Measurements from ENCODE around the gene PARD6G. TPM values are rescaled to one million over a fixed set of nuclear protein-coding genes. Genes with fewer than 3 reads are reported as not detected.
"Not testable (repeated sequence)": the region's sequence is repeated elsewhere in the genome, so short reads cannot be mapped to it uniquely, and the experiment has no call there.

Gene PARD6G
- total RNA-seq, 1 donor from 2014 or later: 3.6 TPM

DNA sequence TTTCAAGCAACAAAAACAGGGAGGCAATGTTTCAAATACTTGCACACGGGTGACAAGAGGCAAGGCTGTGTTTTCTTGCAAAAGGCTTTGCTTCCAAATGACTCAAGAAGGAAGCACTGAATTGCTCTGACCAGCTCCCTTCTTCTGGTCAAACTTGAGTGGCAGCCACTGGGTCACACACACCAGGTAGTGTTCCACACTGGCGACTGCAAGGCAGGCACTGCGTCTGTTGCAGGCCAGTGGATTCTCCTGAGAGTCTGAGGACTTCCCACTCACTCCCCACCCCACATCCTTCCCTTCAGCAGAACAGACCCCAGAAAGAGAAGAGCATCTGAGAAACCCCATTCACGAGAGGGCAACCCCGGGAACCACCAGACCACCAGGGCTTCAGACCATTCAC lies 19.8 kb downstream of the PARD6G start:
- TF ChIP-seq, protein P1, sequence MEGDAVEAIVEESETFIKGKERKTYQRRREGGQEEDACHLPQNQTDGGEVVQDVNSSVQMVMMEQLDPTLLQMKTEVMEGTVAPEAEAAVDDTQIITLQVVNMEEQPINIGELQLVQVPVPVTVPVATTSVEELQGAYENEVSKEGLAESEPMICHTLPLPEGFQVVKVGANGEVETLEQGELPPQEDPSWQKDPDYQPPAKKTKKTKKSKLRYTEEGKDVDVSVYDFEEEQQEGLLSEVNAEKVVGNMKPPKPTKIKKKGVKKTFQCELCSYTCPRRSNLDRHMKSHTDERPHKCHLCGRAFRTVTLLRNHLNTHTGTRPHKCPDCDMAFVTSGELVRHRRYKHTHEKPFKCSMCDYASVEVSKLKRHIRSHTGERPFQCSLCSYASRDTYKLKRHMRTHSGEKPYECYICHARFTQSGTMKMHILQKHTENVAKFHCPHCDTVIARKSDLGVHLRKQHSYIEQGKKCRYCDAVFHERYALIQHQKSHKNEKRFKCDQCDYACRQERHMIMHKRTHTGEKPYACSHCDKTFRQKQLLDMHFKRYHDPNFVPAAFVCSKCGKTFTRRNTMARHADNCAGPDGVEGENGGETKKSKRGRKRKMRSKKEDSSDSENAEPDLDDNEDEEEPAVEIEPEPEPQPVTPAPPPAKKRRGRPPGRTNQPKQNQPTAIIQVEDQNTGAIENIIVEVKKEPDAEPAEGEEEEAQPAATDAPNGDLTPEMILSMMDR (conservative IDR thresholded peaks at IDR 0.05; ENCODE audit: low read depth, low read length): no peak
- DNase-seq (ENCODE audit: low read depth): no peak
- no peak overlapping the region for H3K4me3 ChIP-seq (ENCODE audit: low read depth, low read length)

DNA sequence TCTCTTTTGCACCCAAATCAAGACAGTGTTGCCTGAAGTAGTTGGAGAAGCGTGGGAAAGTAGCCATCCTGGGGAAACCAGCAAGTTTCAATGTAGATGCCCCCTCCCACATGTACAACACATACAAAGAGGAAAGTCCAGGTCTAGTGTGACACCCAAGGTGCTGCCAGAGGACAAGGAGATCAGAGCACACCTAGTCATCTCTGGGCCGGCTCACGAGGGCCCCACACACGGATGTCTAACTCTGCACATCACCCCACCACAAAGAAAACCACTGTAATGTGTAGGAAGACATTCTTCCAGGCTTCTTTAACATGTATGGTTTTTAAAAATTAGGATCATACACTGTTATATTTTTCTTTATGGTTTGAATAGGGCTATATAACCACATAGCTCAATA lies 21.6 kb downstream of the PARD6G start:
- no peak overlapping the region for H3K4me3 ChIP-seq (ENCODE audit: low read depth, low read length)
- TF ChIP-seq, protein P1 (conservative IDR thresholded peaks at IDR 0.05; ENCODE audit: low read depth, low read length): no peak
- no peak for DNase-seq (ENCODE audit: low read depth)

DNA sequence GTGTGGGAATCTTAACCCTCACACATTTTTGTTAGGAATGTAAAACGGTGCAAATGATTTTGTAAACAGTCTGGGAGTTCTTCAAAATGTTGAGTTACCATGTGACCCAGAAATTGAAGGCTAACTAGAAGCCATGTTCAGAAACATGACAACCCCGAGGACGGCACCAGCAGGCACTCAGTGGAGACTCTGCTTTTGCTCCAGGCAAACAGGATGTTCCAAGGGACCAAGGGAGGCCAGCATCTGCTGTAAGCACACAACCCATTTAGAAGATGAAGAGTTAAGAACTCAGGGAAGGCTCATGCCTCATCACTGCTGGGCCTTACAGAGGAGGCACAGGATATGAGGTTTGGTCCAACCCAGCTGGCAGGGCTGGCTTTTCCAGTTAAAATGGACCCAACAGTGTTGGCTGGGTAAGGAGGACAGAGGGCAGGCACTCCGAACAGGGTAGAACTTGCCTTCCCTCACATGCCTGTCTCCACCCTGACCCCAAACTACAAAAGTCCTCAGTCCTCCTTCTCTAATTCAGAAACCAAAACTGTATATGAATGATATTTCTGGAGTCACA lies 23.6 kb downstream of the PARD6G start:
- no peak for DNase-seq (ENCODE audit: low read depth)
- H3K4me3 ChIP-seq (ENCODE audit: low read depth, low read length): no peak overlapping the region
- TF ChIP-seq, protein P1 (conservative IDR thresholded peaks at IDR 0.05; ENCODE audit: low read depth, low read length): no peak

DNA sequence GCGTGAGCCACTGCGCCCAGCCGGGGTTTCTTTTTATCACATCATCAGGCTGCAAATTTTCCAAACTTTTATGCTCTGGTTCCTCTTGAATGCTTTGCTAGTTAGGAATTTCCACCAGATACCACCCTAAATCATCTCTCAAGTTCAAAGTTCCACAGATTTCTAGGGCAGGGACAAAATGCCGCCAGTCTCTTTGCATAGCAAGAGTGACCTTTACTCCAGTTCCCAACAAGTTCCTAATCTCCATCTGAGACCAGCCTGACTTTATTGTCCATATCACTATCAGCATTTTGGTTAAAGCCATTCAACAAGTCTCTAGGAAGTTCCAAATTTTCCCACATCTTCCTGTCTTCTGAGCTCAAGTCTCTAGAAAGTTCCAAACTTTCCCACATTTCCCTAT lies 27.8 kb downstream of the PARD6G start:
- not testable (repeated sequence) for H3K4me3 ChIP-seq (ENCODE audit: low read depth, low read length); DNase-seq (ENCODE audit: low read depth)

DNA sequence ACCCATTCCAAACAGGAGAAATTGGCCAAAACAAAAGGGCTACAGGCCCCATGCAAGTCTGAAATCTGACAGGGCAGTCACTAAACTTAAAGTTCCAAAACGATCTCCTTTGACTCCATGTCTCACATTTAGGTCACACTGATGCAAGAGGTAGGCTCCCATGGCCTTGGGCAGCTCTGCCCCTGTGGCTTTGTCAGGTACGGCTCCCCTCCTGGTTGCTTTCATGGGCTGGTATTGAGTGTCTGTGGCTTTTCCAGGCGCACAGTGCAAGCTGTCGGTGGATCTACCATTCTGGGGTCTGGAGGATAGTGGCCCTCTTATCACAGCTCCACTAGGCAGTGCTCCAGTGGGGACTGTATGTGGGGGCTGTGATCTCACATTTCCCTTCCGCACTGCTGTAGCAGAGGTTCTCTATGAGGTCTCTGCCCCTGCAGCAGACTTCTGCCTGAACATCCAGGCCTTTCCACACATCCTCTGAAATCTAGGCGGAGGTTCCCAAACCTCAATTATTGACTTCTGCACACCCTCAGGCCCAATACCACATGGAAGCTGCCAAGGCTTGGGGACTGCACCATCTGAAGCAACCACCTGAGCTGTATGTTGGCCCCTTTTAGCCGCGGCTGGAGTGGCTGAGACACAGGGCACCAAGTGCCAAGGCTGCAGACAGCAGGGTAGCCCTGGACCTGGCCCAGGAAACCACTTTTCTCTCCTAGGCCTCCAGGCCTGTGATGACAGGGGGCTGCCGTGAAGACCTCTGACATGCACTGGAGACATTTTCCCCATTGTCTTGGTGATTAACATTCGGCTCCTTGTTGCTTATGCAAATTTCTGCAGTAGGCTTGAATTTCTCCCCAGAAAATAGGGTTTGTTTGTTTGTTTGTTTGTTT lies 28.7 kb downstream of the PARD6G start:
- H3K4me3 ChIP-seq (ENCODE audit: low read depth, low read length): no peak overlapping the region
- TF ChIP-seq, protein P1 (conservative IDR thresholded peaks at IDR 0.05; ENCODE audit: low read depth, low read length): no peak
- DNase-seq (ENCODE audit: low read depth): no peak

DNA sequence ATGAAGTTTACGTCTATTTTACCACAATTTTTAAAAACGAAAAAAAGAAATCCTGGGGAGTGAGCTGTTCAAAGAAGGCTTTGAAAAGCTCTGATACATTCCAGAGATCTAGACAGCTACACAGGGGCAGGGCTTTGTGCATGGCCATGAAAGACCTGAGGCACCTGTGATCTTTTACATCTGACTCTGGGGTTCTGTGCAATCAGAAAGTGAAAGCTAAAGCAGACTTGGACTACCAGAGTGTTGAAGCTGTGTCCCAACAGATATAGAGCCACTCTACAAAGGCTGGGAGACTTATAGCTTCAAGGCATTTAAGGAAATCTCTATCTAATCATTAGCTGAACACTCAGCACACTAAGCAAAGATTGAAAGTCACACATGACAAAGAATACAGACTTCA lies 34.1 kb downstream of the PARD6G start:
- TF ChIP-seq, protein P1 (conservative IDR thresholded peaks at IDR 0.05; ENCODE audit: low read depth, low read length): no peak
- DNase-seq (ENCODE audit: low read depth): peak; percentile 6

DNA sequence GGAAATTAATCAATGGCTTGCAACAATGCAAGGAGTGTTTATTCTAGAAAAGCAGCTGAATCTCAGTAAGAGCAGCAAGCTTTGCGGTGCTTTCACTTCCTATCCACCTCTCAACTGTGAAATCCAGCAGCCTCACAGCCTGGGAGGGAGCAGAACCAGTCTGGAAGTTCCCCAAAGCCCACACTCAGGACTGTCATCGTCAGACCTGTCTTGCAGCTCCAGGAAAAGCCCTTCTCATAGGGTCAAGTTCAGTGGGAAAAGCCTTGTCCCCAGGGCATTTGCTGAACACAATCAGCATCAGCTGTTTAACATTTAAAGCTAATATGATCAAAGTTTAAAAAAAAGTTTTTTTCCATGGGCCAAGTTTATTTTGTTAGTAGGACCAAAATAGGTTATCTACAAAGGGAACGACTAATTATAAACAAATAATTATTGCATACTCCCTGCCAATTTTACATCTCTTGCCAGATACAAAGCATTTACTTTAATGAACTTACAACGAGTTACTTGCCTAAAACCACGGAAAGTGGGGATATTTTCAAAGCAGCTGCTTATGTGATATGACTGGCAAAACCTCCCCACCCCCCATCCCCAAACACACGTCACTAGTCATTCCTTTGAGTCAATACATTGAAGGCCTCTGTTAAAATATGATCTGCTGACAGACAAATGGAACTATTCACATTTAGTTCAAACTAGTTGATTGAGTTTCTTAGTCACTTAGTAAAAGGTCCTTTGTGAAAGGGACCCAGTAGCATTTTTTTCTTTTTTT lies 36.8 kb downstream of the PARD6G start:
- no peak overlapping the region for H3K4me3 ChIP-seq (ENCODE audit: low read depth, low read length)
- no peak for DNase-seq (ENCODE audit: low read depth)
- TF ChIP-seq, protein P1 (conservative IDR thresholded peaks at IDR 0.05; ENCODE audit: low read depth, low read length): no peak

More for the DNA sequence above, 34.1 kb downstream of the PARD6G start:
- peak overlapping the region; percentile 9 for H3K4me3 ChIP-seq (ENCODE audit: low read depth, low read length)

Data from epithelial cell of proximal tubule (primary cell).